Ramos (cell line): ENCODE data around the gene PTN.
"Not testable (repeated sequence)": the region's sequence is repeated elsewhere in the genome, so short reads cannot be mapped to it uniquely, and the experiment has no call there.

Experiments used
- in situ Hi-C: fragments of 300-500 bp; cut with MboI; formaldehyde crosslinking; loops from one replicate; pipeline ENCODE4 v1.14.3; 2022; ENCODE audit warnings: low sequenced_read_pairs; ENCODE audit not compliant: unreplicated experiment

PTN gene

DNA sequence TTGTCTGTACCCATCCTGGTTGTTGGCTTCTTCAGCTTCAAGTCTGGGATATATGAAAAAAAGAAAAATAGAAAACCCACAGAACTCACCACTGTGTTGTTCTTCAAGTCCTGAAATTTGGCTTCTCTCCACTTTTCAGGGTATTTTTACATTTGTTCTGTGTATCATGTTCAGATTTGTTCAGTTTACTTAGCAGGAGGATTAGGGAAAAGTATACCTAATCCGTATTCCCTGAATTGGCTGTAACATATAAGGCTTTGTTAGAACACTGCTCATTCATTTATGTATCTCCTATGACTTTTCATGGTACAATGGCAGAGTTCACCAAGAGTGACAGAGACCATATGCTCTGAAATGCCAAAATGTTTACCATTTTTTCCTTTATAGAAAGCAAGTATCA is 146.9 kb downstream of the PTN start:
- in situ Hi-C loops = no loop called here

DNA sequence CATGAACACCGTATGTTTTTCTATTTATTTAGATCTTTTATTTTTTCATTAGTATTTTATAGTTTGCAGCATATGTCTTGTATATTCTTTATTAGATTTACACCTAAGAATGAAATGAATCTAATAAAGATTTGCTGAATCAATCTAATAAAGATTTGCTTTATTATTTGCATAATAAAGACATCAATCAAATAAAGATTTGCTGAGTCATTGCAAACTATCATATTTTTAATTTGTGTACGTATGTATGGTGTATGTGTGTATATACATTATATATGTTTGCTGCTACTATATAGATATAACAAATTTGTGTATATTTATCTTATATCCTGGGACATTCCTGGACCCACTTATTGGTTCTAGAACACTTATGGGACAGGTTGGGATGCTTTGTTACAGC is 147.5 kb downstream of the PTN start:
- in situ Hi-C loops = no loop called here

DNA sequence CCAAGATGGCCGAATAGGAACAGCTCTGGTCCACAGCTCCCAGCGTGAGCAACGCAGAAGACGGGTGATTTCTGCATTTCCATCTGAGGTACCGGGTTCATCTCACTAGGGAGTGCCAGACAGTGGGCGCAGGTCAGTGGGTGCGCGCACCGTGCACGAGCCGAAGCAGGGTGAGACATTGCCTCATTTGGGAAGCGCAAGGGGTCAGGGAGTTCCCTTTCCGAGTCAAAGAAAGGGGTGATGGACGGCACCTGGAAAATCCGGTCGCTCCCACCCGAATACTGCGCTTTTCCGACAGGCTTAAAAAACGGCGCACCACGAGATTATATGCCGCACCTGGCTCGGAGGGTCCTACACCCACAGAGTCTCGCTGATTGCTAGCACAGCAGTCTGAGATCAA is 161.9 kb downstream of the PTN start:
- in situ Hi-C loops = not testable (repeated sequence)
